GM18526 (cell line): ENCODE measurements around the gene SCARB2.

Experiments used
- POLR2A ChIP-seq: IDR thresholded peaks from 3 replicates; pipeline ENCODE4 v1.6.1; 2011; ENCODE audit not compliant: insufficient read length; ENCODE audit errors: extremely low read depth

SCARB2 gene, protein sequence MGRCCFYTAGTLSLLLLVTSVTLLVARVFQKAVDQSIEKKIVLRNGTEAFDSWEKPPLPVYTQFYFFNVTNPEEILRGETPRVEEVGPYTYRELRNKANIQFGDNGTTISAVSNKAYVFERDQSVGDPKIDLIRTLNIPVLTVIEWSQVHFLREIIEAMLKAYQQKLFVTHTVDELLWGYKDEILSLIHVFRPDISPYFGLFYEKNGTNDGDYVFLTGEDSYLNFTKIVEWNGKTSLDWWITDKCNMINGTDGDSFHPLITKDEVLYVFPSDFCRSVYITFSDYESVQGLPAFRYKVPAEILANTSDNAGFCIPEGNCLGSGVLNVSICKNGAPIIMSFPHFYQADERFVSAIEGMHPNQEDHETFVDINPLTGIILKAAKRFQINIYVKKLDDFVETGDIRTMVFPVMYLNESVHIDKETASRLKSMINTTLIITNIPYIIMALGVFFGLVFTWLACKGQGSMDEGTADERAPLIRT

DNA sequence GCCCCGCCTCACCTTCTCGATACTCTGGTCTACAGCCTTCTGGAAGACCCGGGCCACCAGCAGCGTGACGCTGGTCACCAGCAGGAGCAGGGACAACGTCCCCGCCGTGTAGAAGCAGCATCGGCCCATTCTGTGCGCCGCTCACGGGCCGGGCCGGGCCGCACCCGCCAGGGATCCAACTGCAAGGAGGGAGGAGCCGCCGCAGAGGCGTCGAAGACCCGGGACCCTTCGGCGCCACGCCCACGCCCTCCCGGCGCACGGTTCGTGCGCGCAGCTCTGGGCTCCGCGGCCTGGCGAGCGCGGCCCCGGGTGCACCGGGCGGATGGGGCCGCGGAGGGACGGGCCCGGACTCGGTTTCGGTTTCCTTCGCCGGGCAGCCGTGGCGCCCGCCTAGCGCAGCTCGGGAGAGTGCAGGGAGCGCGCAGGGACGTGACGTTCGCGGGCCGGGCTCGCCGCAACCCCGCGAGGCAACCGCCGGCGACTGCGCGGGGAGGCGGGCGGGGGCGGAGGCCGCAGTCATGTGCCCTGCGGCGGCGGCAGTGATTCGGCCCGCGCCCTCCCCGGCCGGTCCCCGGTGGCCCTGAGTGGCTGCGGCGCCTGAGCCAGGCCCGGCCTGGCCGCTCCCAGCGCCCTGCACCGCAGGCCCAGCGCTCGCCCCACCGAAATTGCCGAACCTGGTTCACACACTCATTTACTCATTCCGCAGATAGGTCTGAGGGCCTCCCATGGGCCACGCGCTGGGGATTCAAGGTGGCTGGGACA, at the start of gene SCARB2:
TSS of gene SCARB2 (minus strand) at position 410 of the 762 bp plus-strand sequence. CDS start at position 129, 281 bp downstream.
- TF ChIP-seq POLR2A, result peak; percentile 27

DNA sequence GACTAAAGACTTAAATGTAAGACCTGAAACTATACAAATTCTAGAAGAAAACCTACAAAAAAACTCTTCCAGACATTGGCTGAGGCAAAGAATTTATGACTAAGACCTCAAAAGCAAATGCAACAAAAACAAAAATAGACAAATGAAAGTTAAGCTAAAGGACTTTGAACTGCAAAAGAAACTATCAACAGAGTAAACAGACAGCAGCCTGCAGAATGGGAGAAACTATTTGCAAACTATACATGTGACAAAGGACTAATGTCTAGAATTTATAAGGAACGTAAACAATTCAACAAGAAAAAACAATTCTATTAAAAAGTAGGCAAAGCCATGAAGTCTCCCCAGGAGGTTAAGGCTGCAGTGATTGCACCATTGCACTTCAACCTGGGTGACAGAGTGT, 46.9 kb upstream of the SCARB2 start:
- TF ChIP-seq POLR2A, result no peak

DNA sequence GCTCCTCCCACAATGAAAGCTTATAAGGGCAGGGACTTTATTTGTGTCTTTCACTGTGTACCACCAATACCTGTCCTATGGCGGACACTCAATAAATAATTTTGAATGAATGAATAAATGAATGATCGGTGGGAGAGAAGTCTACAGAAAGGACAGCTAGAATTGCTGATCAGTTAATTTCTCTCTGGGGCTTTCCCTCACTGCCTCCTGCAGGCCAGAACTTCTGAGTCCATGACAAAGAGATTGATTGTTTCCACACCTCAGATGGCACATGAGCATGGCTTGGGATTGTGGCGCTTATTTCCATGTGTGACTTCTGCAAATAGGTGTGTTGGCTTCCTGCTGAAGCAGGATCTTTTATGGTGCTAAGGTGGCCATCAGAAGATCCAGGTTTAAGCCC, 44.2 kb upstream of the SCARB2 start:
- TF ChIP-seq POLR2A, result no peak

DNA sequence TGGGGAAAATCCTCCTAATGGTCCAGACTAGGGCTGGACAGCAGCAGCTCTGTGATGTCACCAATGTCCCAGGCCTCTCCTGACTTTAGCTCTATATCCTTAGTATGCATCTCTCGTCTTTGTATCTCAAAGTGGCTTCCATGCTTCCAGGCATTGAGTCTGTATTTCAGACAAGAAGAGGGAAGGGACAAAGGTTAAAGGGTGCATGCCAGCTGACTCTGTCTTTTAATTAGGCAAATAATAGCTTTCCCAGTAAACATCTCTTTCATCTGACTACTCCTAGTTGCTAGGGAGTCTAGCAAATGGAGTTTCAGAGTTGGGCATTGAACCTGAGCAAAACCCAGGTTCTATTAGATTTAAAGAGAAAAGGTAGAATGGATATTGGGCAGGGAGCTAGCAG, 43.3 kb upstream of the SCARB2 start:
- TF ChIP-seq POLR2A, result no peak

DNA sequence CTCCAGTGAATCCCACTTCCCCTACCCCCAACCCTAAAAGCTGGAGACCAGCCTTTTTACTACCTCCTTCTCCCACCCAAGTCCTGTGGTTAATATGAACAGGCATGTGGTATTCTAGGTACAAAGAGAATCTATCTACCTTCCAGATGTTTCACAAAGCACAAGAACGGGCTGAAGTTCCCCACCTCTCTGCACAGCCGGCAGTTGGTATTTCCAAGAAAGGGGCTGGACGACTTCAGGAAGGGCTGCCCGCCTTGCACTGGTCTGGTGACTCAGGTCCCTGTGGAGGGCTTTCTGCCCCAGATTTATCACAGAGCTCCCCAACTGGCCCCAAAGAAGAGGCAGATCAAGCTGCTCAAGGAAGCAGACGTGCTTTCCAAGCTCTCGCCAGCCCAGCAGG, 42.4 kb upstream of the SCARB2 start:
- no peak for TF ChIP-seq POLR2A

DNA sequence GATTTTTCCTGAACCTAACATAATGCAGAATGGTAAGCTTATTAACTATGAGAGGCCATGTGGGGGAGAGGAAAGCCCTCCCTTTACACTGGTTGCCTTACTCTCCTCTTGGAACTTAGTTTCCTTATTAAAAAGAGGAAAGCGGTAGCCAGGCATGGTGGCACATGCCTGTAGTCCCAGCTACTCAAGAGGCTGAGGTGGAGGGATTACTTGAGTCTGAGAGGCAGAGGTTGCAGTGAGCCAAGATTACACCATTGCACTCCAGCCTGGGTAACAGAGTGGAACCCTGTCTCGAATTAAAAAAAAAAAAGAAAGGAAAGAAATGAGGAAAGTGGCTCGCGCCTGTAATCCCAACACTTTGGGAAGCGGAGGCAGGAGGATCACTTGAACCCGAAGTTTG, 39.9 kb upstream of the SCARB2 start:
- no peak for TF ChIP-seq POLR2A

DNA sequence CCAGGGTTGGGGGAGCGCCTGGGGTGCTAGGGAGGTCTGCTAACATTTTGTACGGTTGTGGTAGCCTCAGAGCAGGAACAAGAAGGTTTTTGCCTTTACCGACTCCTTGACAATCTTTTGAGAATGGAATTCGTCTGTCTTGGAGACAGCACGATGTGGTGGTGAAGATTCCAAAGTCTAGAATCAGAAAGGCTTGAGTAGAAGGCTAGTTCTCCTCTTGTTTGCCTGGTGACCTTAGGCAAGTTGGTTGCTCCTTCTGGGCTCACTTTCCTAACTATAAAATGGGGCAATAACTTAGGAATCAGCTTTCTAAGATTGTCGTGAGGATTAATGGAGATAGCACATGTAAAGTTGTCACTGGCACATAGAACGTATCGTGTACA, 38.6 kb upstream of the SCARB2 start:
- no peak for TF ChIP-seq POLR2A

DNA sequence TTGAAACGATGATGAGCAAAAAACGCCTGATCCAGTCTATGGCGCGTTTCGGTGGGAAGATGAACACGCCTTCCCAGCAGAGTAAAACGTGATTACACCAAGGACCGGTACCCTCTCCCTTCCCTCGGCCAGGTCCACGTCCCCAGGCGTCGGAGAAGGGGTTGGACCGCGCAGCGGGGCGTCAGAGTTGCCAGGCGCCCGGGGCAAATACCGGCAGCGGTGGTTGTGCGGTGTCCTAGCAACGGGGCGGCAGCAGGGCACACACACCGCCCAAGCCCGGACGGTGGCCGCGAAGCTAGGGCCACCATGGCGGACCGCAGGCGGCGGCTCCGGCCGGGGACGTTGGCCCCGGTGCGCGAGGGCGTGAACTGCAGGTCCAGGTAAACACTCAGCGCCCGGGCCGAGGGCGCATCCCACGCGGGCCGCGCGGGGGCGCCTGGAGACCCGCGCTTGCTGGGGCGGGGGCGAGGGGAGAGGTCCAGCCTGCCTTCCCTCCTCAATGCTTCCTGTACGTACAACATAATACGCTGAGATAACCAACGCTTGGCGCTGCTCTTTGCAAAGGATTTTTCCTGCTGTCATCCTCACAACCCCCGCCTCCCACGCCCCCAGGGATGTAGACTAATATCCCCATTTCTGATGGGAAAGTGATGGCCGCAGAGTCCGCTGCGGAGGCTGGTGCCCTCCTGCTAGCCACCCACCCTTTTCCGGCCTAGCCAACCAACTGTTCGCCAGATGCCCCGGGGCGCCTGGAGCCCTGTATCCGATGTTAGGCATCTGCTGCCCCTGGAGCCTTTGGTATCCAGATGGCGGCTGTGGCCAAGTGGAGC, 38.0 kb upstream of the SCARB2 start, which contains the start of gene FAM47E:
TSS of gene FAM47E (plus strand) at position 281 of the 830 bp plus-strand sequence. CDS start at position 307, 26 bp downstream.
- no peak for TF ChIP-seq POLR2A

DNA sequence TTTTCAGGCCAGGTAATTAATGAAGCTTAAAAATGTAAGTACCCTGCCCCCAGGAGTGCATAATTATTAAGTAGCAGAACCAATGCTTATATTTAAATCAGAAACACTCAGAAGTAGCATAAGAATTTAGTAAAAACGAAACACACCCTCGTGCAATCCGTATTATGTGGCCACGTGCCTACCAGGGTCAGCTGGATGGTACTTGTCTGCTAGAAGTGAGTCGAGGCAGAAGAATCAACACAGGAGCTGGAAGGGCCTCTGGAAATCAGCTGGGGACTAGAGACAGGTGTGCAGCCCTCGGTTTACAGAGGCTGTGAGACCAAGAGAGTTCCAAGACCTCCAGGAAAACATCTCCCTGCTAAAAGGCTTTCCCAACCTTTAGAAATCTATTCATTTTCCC, 37.3 kb upstream of the SCARB2 start:
- TF ChIP-seq POLR2A, result no peak

DNA sequence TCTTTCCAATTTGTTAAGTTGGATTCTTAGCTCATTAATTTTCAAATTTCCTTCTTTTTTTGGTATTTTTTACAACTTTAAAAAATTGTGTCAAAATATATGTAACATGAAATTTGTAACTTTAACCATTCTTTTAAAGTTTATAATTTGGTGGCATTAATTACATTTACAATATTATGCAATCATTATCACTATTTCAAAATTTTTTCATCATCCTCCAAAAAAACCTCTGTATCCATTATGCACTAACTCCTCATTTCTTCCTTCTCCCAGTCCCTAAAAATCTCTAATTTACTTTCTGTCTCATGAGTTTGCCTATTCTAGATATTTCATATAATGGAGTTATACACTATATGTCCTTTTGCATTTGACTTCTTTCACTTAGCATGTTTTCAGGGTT, 33.2 kb upstream of the SCARB2 start:
- no peak for TF ChIP-seq POLR2A

DNA sequence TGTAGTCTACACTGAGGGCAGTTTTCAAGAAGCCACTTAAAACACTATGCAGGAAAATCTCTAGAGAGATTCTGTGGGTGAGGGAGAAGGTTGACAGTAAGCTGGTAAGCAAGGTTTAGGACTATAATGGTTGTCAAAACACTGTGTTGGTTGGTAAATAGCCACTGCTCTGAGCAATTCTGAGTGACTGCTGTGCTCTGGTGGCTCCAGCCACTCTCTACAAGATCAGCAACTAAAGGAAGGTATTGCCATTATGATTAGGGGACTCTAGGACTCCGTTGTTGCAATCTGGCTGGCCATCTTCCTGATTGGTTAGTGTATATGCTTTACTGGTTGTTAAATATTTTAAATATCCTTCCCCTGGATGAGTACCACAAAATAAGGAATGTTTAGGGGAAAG, 32.4 kb upstream of the SCARB2 start:
- no peak for TF ChIP-seq POLR2A

DNA sequence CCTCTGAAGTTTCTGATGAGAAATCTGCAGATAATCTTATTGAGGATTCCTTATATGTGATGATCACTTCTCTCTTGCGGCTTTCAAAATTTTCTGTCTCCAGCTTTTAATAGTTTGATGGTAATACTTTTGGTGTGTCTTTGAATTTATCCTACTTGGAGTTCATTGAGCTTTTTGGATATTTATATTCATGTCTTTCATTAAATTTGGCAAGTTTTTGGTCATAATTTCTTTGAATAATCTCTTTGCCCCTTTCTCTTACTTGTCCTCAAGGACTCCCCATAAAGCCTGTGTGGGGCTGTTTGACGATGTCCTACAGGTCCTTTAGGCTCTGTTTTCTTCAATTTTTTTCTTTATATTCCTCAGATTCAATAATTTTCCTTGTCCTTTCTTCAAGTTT, 26.6 kb upstream of the SCARB2 start:
- TF ChIP-seq POLR2A, result no peak

DNA sequence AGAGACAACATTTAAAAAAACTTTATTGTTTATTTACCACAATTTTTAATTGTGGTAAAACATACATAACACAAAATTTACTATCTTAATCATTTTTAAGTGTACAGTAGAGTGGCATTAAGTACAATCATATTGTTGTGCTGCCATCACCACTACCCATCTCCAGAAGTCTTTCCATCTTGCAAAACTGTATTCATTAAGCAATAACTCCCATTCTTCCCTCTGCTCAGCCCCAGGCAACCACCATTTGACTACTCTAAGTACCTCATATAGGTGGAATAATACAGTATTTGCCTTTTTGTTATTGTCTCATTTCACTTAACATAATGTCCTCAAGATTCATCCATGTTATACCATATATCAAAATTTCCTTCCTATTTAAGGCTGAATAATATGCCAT, 25.1 kb upstream of the SCARB2 start:
- no peak for TF ChIP-seq POLR2A

DNA sequence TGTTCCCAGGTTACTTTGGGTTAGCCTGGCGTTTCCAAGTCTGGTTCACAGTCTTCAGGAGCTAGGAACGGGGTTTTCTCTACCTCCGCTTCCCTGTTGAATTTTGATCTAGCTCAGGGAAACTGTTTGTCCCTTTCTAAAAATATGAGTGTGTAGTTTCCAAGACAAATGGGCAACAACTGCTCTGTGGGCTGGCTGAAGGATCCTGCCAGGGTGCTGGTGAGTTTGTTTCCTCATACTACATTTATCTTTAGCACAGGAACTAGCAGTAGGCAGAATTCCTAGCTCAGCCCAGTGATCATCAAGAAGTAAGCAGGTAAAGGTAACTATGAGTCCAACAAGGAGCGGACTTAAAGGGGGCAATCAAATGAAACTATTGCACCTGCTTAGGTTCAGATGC, 24.6 kb upstream of the SCARB2 start:
- no peak for TF ChIP-seq POLR2A

DNA sequence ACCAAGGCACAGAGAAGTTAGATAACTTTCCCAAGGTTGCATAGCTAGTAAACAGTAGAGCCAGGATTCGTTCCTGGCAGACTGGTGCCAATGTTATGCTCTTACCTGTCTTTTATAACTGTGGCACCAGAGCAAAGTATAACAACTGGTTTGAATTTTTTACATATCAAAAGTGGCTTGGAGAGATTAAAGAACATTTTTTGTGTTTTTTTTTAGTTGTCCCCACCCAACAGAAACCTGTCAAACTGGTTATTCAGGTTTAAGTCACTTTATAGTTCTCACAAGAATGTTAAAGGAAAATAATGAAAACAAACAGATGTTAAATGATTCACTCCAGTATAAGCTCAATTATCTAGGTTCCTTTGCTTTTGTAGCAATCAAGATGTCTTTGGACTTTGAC, 22.3 kb upstream of the SCARB2 start:
- TF ChIP-seq POLR2A, result no peak
